ENCODE data around the gene CPA1.

The CPA1 gene

DNA sequence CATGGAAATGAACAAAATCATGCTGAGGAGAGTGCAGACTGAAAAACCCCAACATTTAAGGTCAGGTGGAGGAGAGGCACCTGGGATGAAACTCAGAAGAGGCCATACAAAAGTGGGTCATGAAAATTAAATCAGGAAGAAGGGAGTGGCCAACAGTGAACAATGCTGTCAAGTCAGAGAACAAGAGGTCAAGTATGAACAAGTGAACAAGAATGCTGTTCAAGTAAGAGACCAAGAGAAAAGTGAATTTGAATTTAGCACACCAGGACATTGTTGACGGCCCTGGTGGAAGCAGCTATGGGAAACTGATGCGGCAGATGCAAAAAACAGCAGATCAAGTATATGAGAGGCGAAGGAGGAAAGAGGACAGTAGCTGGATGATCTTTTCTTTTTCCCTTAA is 52.6 kb downstream of the CPA1 start:
- no peak for FAIRE-seq

DNA sequence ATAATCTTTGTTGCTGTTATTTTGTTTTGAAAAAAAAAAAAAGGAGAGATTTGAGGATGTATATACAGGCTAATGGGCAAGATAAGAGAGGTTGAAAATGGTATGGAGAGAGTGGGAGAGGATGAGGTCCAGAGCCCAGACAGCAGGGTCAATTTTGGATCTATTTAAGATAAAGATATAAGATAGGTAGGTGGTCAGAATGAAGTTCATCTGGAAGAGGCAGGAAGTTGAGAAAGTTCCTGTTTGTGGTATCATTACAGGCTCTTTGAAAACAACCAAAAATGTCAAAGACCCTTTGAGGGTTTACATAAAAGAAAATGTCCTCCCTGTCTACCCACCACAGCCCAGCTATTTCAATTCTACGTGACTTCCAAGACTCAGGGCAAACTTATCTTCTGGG is 53.0 kb downstream of the CPA1 start:
- FAIRE-seq = no peak

DNA sequence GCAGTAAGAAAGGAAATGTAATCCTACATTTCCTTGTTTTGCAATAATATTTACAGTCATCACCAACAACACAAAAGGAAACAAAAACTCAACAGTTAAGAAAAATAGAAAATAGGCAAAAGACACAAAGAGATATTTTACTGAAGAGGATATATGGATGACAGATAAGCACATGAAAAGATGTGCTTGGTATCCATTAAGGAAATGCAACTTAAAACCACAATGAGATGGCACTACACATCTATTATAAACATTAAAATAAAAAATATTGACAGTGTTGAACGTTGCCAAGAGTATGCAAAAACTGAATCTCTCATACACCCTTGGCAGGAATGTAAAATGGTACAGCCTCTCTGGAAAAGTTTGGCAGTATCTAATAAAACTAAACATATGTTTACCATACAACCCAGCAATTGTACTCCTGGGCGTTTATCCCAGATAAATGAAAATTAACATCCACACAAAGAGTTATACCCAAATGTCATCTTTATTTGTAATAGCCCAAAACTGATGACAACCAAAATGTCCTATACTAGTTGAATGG is 55.1 kb downstream of the CPA1 start:
- FAIRE-seq = no peak

DNA sequence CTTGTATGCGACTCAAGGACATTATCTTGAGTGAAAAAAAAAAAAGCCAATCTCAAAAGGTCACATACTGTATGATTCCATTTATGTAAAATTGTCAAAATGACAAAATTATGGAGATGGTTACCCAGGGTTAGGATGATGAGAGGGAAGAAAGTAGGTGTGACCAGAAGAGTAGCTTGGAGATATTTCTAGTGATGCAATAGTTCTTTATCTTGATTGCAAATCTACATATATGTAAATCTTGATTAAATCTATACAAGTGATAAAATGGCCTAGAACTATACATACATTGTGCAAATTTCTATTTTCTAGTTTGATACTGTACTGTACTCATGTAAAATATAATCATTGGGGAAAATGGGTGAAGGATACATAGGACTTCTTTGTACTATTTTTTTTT is 56.0 kb downstream of the CPA1 start:
- FAIRE-seq = no peak
